H9 (cell line): ENCODE measurements around the gene ITGA11. TPM values are rescaled to one million over a fixed set of nuclear protein-coding genes. Genes with fewer than 3 reads are reported as not detected.

Source experiments
- DNase-seq: peaks from one replicate; pipeline ENCODE4 v3.0.0-alpha.2; 2017
- H2AFZ ChIP-seq: one replicate; pipeline ENCODE4 v1.6.1; 2013; ENCODE audit warnings: mild to moderate bottlenecking, low read length, control low read depth, moderate library complexity
- H2AK5ac ChIP-seq: 2 replicates; pipeline ENCODE4 v1.6.1; 2013; ENCODE audit warnings: low read length, control low read depth, mixed read lengths; ENCODE audit not compliant: insufficient read length
- H2BK120ac ChIP-seq: one replicate; pipeline ENCODE4 v1.6.1; 2013; ENCODE audit warnings: low read depth, mild to moderate bottlenecking, low read length, control low read depth, inconsistent platforms; ENCODE audit not compliant: poor library complexity, severe bottlenecking
- H2BK12ac ChIP-seq: 2 replicates; pipeline ENCODE4 v1.6.1; 2013; ENCODE audit warnings: low read length, control low read depth, mixed read lengths, low read depth; ENCODE audit not compliant: insufficient read length
- H2BK15ac ChIP-seq: 2 replicates; pipeline ENCODE4 v1.6.1; 2013; ENCODE audit warnings: low read depth, low read length, control low read depth
- H2BK20ac ChIP-seq: one replicate; pipeline ENCODE4 v1.6.1; 2013; ENCODE audit warnings: low read depth, mild to moderate bottlenecking, low read length, control low read depth, inconsistent platforms; ENCODE audit not compliant: poor library complexity, severe bottlenecking
- H2BK5ac ChIP-seq: 2 replicates; pipeline ENCODE4 v1.6.1; 2013; ENCODE audit warnings: low read length, control low read depth, mixed read lengths; ENCODE audit not compliant: insufficient read length
- H3K14ac ChIP-seq: 2 replicates; pipeline ENCODE4 v1.6.1; 2013; ENCODE audit warnings: low read length, control low read depth; ENCODE audit not compliant: insufficient read depth
- H3K18ac ChIP-seq: 2 replicates; pipeline ENCODE4 v1.6.1; 2013; ENCODE audit warnings: low read depth, mild to moderate bottlenecking, mixed read lengths, low read length, control low read depth; ENCODE audit not compliant: insufficient read length
- H3K23ac ChIP-seq: 2 replicates; pipeline ENCODE4 v1.6.1; 2013; ENCODE audit warnings: low read length, control low read depth, mixed read lengths, low read depth; ENCODE audit not compliant: insufficient read length
- H3K23me2 ChIP-seq: 2 replicates; pipeline ENCODE4 v1.6.1; 2013; ENCODE audit warnings: low read depth, mild to moderate bottlenecking, mixed read lengths, low read length, control low read depth; ENCODE audit not compliant: insufficient read length, poor library complexity, severe bottlenecking
- H3K27ac ChIP-seq: 2 replicates; pipeline ENCODE4 v1.5.1; 2013; ENCODE audit warnings: low read length, control low read depth, mixed read lengths, low read depth; ENCODE audit not compliant: insufficient read length
- H3K27me3 ChIP-seq: 2 replicates; pipeline ENCODE4 v1.6.1; 2013; ENCODE audit warnings: low read length, control low read depth, inconsistent platforms; ENCODE audit not compliant: insufficient read depth
- H3K4ac ChIP-seq: 2 replicates; pipeline ENCODE4 v1.6.1; 2013; ENCODE audit warnings: low read depth, mild to moderate bottlenecking, control low read depth, inconsistent platforms, low read length, moderate library complexity
- H3K4me1 ChIP-seq: 2 replicates; pipeline ENCODE4 v1.6.1; 2013; ENCODE audit warnings: low read length, control low read depth, inconsistent platforms; ENCODE audit not compliant: insufficient read depth
- H3K4me2 ChIP-seq: 2 replicates; pipeline ENCODE4 v1.6.1; 2013; ENCODE audit warnings: low read length, control low read depth, mixed read lengths; ENCODE audit not compliant: insufficient read length, insufficient read depth
- H3K56ac ChIP-seq: 2 replicates; pipeline ENCODE4 v1.6.1; 2013; ENCODE audit warnings: low read depth, mild to moderate bottlenecking, mixed read lengths, low read length, control low read depth; ENCODE audit not compliant: insufficient read length
- H3K79me1 ChIP-seq: 2 replicates; pipeline ENCODE4 v1.6.1; 2013; ENCODE audit warnings: low read depth, mild to moderate bottlenecking, moderate library complexity, low read length, control low read depth, inconsistent platforms; ENCODE audit not compliant: insufficient read depth, poor library complexity, severe bottlenecking
- H3K79me2 ChIP-seq: 2 replicates; pipeline ENCODE4 v1.6.1; 2013; ENCODE audit warnings: low read length, control low read depth, inconsistent platforms; ENCODE audit not compliant: insufficient read depth
- H3K9ac ChIP-seq: 2 replicates; pipeline ENCODE4 v1.6.1; 2013; ENCODE audit warnings: low read length, control low read depth, mixed read lengths; ENCODE audit not compliant: insufficient read length; ENCODE audit errors: extremely low read depth
- H3K9me3 ChIP-seq: one replicate; pipeline ENCODE4 v1.6.1; 2013; ENCODE audit warnings: low read depth, low read length, inconsistent platforms; ENCODE audit not compliant: control insufficient read depth
- H3T11ph ChIP-seq: one replicate; pipeline ENCODE4 v1.6.1; 2013; ENCODE audit warnings: mild to moderate bottlenecking, low read length, control low read depth, inconsistent platforms
- H4K20me1 ChIP-seq: one replicate; pipeline ENCODE4 v1.6.1; 2013; ENCODE audit not compliant: control insufficient read depth, insufficient read length, insufficient read depth
- H4K5ac ChIP-seq: 2 replicates; pipeline ENCODE4 v1.6.1; 2013; ENCODE audit warnings: low read depth, mild to moderate bottlenecking, mixed read lengths, low read length, control low read depth; ENCODE audit not compliant: insufficient read length
- H4K8ac ChIP-seq: replicated peaks from 2 replicates; pipeline ENCODE4 v1.6.1; 2013; ENCODE audit warnings: low read length, control low read depth, mixed read lengths, low read depth; ENCODE audit not compliant: insufficient read length
- H4K91ac ChIP-seq: 2 replicates; pipeline ENCODE4 v1.6.1; 2013; ENCODE audit warnings: low read depth, mild to moderate bottlenecking, moderate library complexity, mixed read lengths, low read length, control low read depth; ENCODE audit not compliant: insufficient read length
- H3K27ac Mint-ChIP-seq, 3 experiments: 2 replicates in 2 of 3; 3 replicates in 1 of 3; pipeline ENCODE4 v1.8.0; 2020 to 2021; ENCODE audit warnings: mixed read lengths in 3 of 3, mild to moderate bottlenecking in 1 of 3, moderate library complexity in 1 of 3
- H3K27me3 Mint-ChIP-seq: 2 replicates; pipeline ENCODE4 v1.8.0; 2021; ENCODE audit warnings: low read depth, mild to moderate bottlenecking, moderate library complexity, mixed read lengths
- H3K36me3 Mint-ChIP-seq, 3 experiments: 2 replicates in 2 of 3; 3 replicates in 1 of 3; pipeline ENCODE4 v1.8.0; 2020 to 2021; ENCODE audit warnings: low read depth in 3 of 3, mixed read lengths in 3 of 3; ENCODE audit not compliant: insufficient read depth in 1 of 3
- H3K4me1 Mint-ChIP-seq, 2 experiments: 2 replicates each; pipeline ENCODE4 v1.8.0; 2020; ENCODE audit warnings: mixed read lengths in 2 of 2
- H3K4me3 Mint-ChIP-seq, 2 experiments: 2 replicates in 1 of 2; 3 replicates in 1 of 2; pipeline ENCODE4 v1.8.0; 2020 to 2021; ENCODE audit warnings: mild to moderate bottlenecking in 2 of 2, mixed read lengths in 2 of 2, moderate library complexity in 1 of 2
- H3K9me3 Mint-ChIP-seq, 2 experiments: 2 replicates in 1 of 2; 3 replicates in 1 of 2; pipeline ENCODE4 v1.8.0; 2020; ENCODE audit warnings: mild to moderate bottlenecking in 2 of 2, mixed read lengths in 2 of 2, moderate library complexity in 1 of 2
- WGBS: extraction: QIAGEN DNeasy Blood & Tissue Kit; methylation state at CpG from one replicate; pipeline ENCODE4 v1.1.7; 2013; ENCODE audit warnings: missing lambda C conversion rate, low lambda C conversion rate, mixed read lengths; ENCODE audit not compliant: insufficient read length; ENCODE audit errors: extremely low coverage; 5-methylcytosine and 5-hydroxymethylcytosine counted together
- total RNA-seq: library from RNA; stranded (reverse); gene quantifications from 2 replicates; pipeline ENCODE4 v1.2.1, GENCODE V29; 2021
- TF ChIP-seq, protein P1 (sequence below): fragments of 200-600 bp; sonication (generic); conservative IDR thresholded peaks from 3 replicates; pipeline ENCODE4 v1.8.0; 2021; ENCODE audit warnings: antibody characterized with exemption, mild to moderate bottlenecking

Gene ITGA11
- total RNA-seq, 1 experiment from 2014 or later, result 0.07 TPM

DNA sequence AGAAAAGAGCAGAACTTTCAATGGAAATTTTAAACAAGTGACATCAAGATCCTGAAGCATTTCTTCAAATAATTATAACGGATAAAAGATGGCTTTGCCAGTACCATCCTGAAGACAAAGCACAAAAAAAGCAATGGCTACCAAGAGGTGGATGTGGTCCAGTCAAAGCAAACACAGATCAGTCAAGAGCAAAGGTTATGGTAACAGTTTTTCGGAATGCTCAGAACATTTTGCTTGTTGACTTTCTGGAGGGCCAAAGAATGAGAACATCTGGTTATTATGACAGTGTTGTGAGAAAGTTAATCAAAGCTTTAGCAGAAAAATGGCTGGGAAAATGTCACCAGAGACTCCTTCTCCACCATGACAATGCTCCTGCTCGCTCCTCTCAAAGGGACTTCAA is 122.9 kb downstream of the ITGA11 start:
- Histone ChIP-seq H4K91ac (no peak overlapping the region), H3K4ac (no peak overlapping the region), H2BK20ac (no peak overlapping the region), H3K27ac (no peak overlapping the region), H3K18ac (no peak overlapping the region), H3K27me3 (no peaks in the 10 kb centered on the region), H3K79me2 (no peaks in the 10 kb centered on the region), H2AFZ (no peak overlapping the region), H3K9me3 (no peaks in the 10 kb centered on the region), H3K9ac (no peak overlapping the region), H3K79me1 (no peaks in the 10 kb centered on the region), H2BK5ac (no peak overlapping the region), H3K23ac (no peak overlapping the region), H3K14ac (no peak overlapping the region), H2AK5ac (no peak overlapping the region), H4K5ac (no peak overlapping the region), H2BK120ac (no peak overlapping the region), H3K23me2 (no peaks in the 10 kb centered on the region), H2BK12ac (no peak overlapping the region), H4K8ac (no peak overlapping the region), H3K4me1 (no peaks in the 10 kb centered on the region; the same call in 1 of the 2 replicates), H3K4me2 (no peak overlapping the region), H3K56ac (no peak overlapping the region), H2BK15ac (no peak overlapping the region), H3T11ph (no peak overlapping the region), H4K20me1 (no peaks in the 10 kb centered on the region)
- H3K4me3 Mint-ChIP-seq, result no peak overlapping the region
- H3K9me3 Mint-ChIP-seq, result no peaks in the 10 kb centered on the region
- no peak overlapping the region for H3K27ac Mint-ChIP-seq
- TF ChIP-seq, protein P1, sequence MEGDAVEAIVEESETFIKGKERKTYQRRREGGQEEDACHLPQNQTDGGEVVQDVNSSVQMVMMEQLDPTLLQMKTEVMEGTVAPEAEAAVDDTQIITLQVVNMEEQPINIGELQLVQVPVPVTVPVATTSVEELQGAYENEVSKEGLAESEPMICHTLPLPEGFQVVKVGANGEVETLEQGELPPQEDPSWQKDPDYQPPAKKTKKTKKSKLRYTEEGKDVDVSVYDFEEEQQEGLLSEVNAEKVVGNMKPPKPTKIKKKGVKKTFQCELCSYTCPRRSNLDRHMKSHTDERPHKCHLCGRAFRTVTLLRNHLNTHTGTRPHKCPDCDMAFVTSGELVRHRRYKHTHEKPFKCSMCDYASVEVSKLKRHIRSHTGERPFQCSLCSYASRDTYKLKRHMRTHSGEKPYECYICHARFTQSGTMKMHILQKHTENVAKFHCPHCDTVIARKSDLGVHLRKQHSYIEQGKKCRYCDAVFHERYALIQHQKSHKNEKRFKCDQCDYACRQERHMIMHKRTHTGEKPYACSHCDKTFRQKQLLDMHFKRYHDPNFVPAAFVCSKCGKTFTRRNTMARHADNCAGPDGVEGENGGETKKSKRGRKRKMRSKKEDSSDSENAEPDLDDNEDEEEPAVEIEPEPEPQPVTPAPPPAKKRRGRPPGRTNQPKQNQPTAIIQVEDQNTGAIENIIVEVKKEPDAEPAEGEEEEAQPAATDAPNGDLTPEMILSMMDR, result no peak
- no CpG with 5 or more reads among the region's 3 CpGs for WGBS
- H3K27me3 Mint-ChIP-seq, result peaks cover 2% of the 10 kb centered on the region; the same call in 1 of the 2 replicates
- H3K36me3 Mint-ChIP-seq, result no peaks in the 10 kb centered on the region
- no peak for DNase-seq
- peaks cover 41 to 61% of the 10 kb centered on the region in 2 experiments for H3K4me1 Mint-ChIP-seq
